ENCODE measurements around the gene CYP2S1. TPM values are rescaled to one million over a fixed set of nuclear protein-coding genes. Genes with fewer than 3 reads are reported as not detected.

Gene CYP2S1
- total RNA-seq, 1 donor from 2014 or later: 11.1 TPM

GRCh38 chr19:41159881-41160280, 33.1 kb upstream of the CYP2S1 start:
- Histone ChIP-seq H2AFZ (ENCODE audit: low read depth, low read length) (no peak overlapping the region), H3K9ac (ENCODE audit: low read length) (no peak overlapping the region), H3K36me3 (ENCODE audit: insufficient read depth, low read length) (no peaks in the 10 kb centered on the region), H3K4me2 (ENCODE audit: low read length) (no peak overlapping the region), H3K27me3 (ENCODE audit: insufficient read depth, low read length) (no peaks in the 10 kb centered on the region), H4K20me1 (ENCODE audit: insufficient read depth, low read length) (no peaks in the 10 kb centered on the region), H3K4me1 (ENCODE audit: insufficient read depth, low read length) (no peaks in the 10 kb centered on the region), H3K9me3 (ENCODE audit: insufficient read depth, low read depth, low read length) (no peaks in the 10 kb centered on the region), H3K79me2 (ENCODE audit: insufficient read depth, low read length) (no peaks in the 10 kb centered on the region), H3K27ac (ENCODE audit: low read depth, low read length) (no peak overlapping the region), H3K4me3 (ENCODE audit: insufficient read depth, low read depth, low read length) (no peak overlapping the region)
- no peak overlapping the region for H3K4me3 Mint-ChIP-seq (ENCODE audit: unreplicated experiment)
- TF ChIP-seq CTCF (IDR thresholded peaks at IDR 0.05; ENCODE audit: insufficient read depth, low read depth, low read length) (no peak), EZH2 (IDR thresholded peaks at IDR 0.05; ENCODE audit: insufficient read depth, low read length) (no peak)
- peaks cover 1% of the 10 kb centered on the region for H3K4me1 Mint-ChIP-seq (ENCODE audit: low read depth, unreplicated experiment)
- no peaks in the 10 kb centered on the region for H3K27me3 Mint-ChIP-seq (ENCODE audit: low read depth, unreplicated experiment)
- no peaks in the 10 kb centered on the region for H3K9me3 Mint-ChIP-seq (ENCODE audit: unreplicated experiment)
- FAIRE-seq: no peak
- no peak for DNase-seq (ENCODE audit: low read depth)
- no peak overlapping the region for H3K27ac Mint-ChIP-seq (ENCODE audit: unreplicated experiment)
- H3K36me3 Mint-ChIP-seq (ENCODE audit: low read depth, unreplicated experiment): no peaks in the 10 kb centered on the region

GRCh38 chr19:41161903-41162302, 31.1 kb upstream of the CYP2S1 start:
- DNase-seq (ENCODE audit: low read depth): no peak
- Histone ChIP-seq H3K4me1 (ENCODE audit: insufficient read depth, low read length) (no peaks in the 10 kb centered on the region), H3K9ac (ENCODE audit: low read length) (no peak overlapping the region), H4K20me1 (ENCODE audit: insufficient read depth, low read length) (no peaks in the 10 kb centered on the region), H3K4me3 (ENCODE audit: insufficient read depth, low read depth, low read length) (no peak overlapping the region), H3K79me2 (ENCODE audit: insufficient read depth, low read length) (no peaks in the 10 kb centered on the region), H2AFZ (ENCODE audit: low read depth, low read length) (no peak overlapping the region), H3K9me3 (ENCODE audit: insufficient read depth, low read depth, low read length) (no peaks in the 10 kb centered on the region), H3K4me2 (ENCODE audit: low read length) (no peak overlapping the region), H3K36me3 (ENCODE audit: insufficient read depth, low read length) (no peaks in the 10 kb centered on the region), H3K27me3 (ENCODE audit: insufficient read depth, low read length) (no peaks in the 10 kb centered on the region), H3K27ac (ENCODE audit: low read depth, low read length) (no peak overlapping the region)
- Mint-ChIP-seq H3K9me3 (ENCODE audit: unreplicated experiment) (no peaks in the 10 kb centered on the region), H3K27me3 (ENCODE audit: low read depth, unreplicated experiment) (no peaks in the 10 kb centered on the region), H3K36me3 (ENCODE audit: low read depth, unreplicated experiment) (no peaks in the 10 kb centered on the region), H3K27ac (ENCODE audit: unreplicated experiment) (no peak overlapping the region), H3K4me1 (ENCODE audit: low read depth, unreplicated experiment) (peaks cover 1% of the 10 kb centered on the region), H3K4me3 (ENCODE audit: unreplicated experiment) (no peak overlapping the region)
- FAIRE-seq: no peak
- no peak for TF ChIP-seq EZH2 (IDR thresholded peaks at IDR 0.05; ENCODE audit: insufficient read depth, low read length)
- TF ChIP-seq CTCF (IDR thresholded peaks at IDR 0.05; ENCODE audit: insufficient read depth, low read depth, low read length): no peak

- H3K27me3 Mint-ChIP-seq (ENCODE audit: low read depth, unreplicated experiment): no peaks in the 10 kb centered on the region
- Histone ChIP-seq H3K27me3 (ENCODE audit: insufficient read depth, low read length) (no peaks in the 10 kb centered on the region), H3K27ac (ENCODE audit: low read depth, low read length) (no peak overlapping the region), H2AFZ (ENCODE audit: low read depth, low read length) (no peak overlapping the region), H3K79me2 (ENCODE audit: insufficient read depth, low read length) (no peaks in the 10 kb centered on the region), H3K36me3 (ENCODE audit: insufficient read depth, low read length) (no peaks in the 10 kb centered on the region), H3K4me2 (ENCODE audit: low read length) (no peak overlapping the region), H4K20me1 (ENCODE audit: insufficient read depth, low read length) (no peaks in the 10 kb centered on the region), H3K9me3 (ENCODE audit: insufficient read depth, low read depth, low read length) (no peaks in the 10 kb centered on the region), H3K4me1 (ENCODE audit: insufficient read depth, low read length) (no peaks in the 10 kb centered on the region), H3K9ac (ENCODE audit: low read length) (no peak overlapping the region), H3K4me3 (ENCODE audit: insufficient read depth, low read depth, low read length) (no peak overlapping the region)
- DNase-seq (ENCODE audit: low read depth) (no peak), FAIRE-seq (no peak)
- TF ChIP-seq CTCF (IDR thresholded peaks at IDR 0.05; ENCODE audit: insufficient read depth, low read depth, low read length) (no peak), EZH2 (IDR thresholded peaks at IDR 0.05; ENCODE audit: insufficient read depth, low read length) (no peak)
- no peaks in the 10 kb centered on the region for H3K9me3 Mint-ChIP-seq (ENCODE audit: unreplicated experiment)
- no peaks in the 10 kb centered on the region for H3K36me3 Mint-ChIP-seq (ENCODE audit: low read depth, unreplicated experiment)
- H3K4me3 Mint-ChIP-seq (ENCODE audit: unreplicated experiment): no peak overlapping the region
- peaks cover 1% of the 10 kb centered on the region for H3K4me1 Mint-ChIP-seq (ENCODE audit: low read depth, unreplicated experiment)
- no peak overlapping the region for H3K27ac Mint-ChIP-seq (ENCODE audit: unreplicated experiment)
These were observed 25.8 kb upstream of the CYP2S1 start for GRCh38 chr19:41166944-41167804.
